Lower leg skin (tissue), 4 donors: Measurements from ENCODE around the gene GRIN2A. TPM values are rescaled to one million over a fixed set of nuclear protein-coding genes. Genes with fewer than 3 reads are reported as not detected.

Source experiments
- DNase-seq, 2 donors: peaks; one replicate each; pipeline ENCODE4 v3.0.0-alpha.2; 2019; ENCODE audit warnings: low spot score in 2 of 2
- H3K4me3 ChIP-seq: fragments of 200-600 bp; sonication (generic); 2 replicates; pipeline ENCODE4 v1.5.1; 2017; ENCODE audit warnings: mild to moderate bottlenecking, low read depth; ENCODE audit not compliant: poor library complexity, severe bottlenecking
- CTCF ChIP-seq, 3 donors: fragments of 450-650 bp; IDR thresholded peaks; one replicate each; pipeline ENCODE4 v1.5.1; 2016; ENCODE audit warnings: antibody characterized with exemption in 3 of 3, mild to moderate bottlenecking in 3 of 3, moderate library complexity in 2 of 3
- POLR2A ChIP-seq, 2 donors: fragments of 450-650 bp; IDR thresholded peaks; one replicate each; pipeline ENCODE4 v1.6.1; 2016 to 2017; ENCODE audit warnings: antibody characterized with exemption in 2 of 2, mild to moderate bottlenecking in 1 of 2, moderate library complexity in 1 of 2
- WGBS, 2 donors: methylation state at CpG; one replicate each; pipeline ENCODE4 v1.1.5; 2018; 5-methylcytosine and 5-hydroxymethylcytosine counted together
- intact Hi-C: fragments of 100-400 bp; cut with DNase I; formaldehyde crosslinking; loops from one replicate; pipeline ENCODE4 v1.15.0; 2023; ENCODE audit warnings: low total_unique reads
- total RNA-seq, 4 donors: library from RNA; depleted of rRNA; stranded (reverse); fragments of >200 nt; gene quantifications; one replicate each; pipeline ENCODE4 v1.1.0, GENCODE V29; 2016

GRIN2A gene
- total RNA-seq, 4 donors from 2014 or later: 0.30 to 1.7 (median 0.73) TPM

GRCh38 chr16:10180042-10180770 is 2.0 kb downstream of the GRIN2A start:
- no peak overlapping the region for H3K4me3 ChIP-seq

DNA sequence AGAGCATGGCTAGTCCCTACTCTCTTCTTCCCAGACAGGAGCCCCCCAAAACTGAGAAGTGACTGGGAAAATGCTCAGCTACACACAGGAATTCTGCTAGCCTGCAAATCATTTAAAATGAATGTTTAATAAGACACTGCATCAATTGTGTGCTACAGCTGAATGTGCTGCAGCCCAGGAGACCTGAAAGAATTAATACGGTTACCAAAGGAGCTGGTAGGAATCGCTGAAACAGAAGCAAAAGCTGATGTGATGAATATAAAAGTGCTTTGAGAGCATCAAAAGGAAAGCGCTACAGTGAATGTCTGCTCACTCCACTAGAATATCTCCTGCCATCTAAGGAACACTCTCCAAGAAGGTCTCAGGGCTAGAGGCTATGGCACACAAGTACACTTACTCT is 3.7 kb downstream of the GRIN2A start:
- WGBS, 2 donors: 74 to 76% methylated on average over 3 of the region's 3 CpGs
- no peak overlapping the region for H3K4me3 ChIP-seq
- TF ChIP-seq CTCF (IDR thresholded peaks at IDR 0.05) (no peak), POLR2A (IDR thresholded peaks at IDR 0.05) (no peak)
- intact Hi-C loops: no loop called here
- DNase-seq: peak in 1 of 2 donors; percentile 34

More at GRCh38 chr16:10180042-10180770, 2.0 kb downstream of the GRIN2A start:
- intact Hi-C loops: loop anchor here (10.0 kb wide), 1 partner anchor 535 kb away; no protein-coding TSS in a partner anchor
- TF ChIP-seq POLR2A (IDR thresholded peaks at IDR 0.05): no peak
- TF ChIP-seq CTCF (IDR thresholded peaks at IDR 0.05): no peak
- WGBS, 2 donors: 57 to 62% methylated on average over 53 of the region's 53 CpGs
- DNase-seq: no peak

GRCh38 chr16:10178080-10178479 is 4.1 kb downstream of the GRIN2A start:
- TF ChIP-seq CTCF (IDR thresholded peaks at IDR 0.05) (no peak), POLR2A (IDR thresholded peaks at IDR 0.05) (no peak)
- DNase-seq: peak in 1 of 2 donors; percentile 15

DNA sequence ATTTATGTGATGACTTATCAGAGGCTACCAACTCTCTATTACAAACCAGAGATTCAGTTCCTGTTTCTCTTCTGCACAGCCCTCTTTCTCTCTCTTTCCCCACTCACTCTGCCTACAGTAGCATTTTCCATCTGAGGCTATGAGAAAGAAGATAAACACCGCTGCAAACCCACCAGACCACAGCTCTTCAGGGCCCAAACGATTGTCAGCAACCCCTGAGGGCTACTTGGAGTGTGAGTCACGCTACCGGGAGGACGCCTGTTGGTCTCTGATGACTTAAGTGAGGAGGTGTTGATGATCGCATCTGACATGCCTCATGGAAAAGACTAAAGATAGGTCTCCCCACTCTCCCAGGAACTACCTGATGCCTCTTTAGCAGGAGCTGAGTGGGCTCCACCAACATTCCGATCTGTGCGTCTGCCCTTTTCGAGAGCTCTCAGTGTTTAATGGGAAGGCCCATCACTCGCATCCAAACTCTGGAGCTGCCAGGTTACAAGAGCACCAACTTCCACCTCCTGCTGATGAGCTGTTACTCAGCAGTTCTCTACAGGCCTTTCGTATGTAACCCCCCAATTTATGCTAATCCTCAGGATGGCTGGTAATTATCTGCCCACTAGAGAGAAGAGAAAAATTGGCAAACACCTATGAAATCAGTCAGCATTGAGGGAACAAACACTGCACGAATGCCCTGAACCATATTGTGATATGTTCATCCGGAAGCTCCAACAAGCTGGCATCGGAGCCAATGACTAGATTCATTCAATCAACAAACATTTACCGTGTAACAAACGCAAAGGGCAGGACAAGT is 9.2 kb downstream of the GRIN2A start:
- WGBS, 2 donors: 84 to 89% methylated on average over 16 of the region's 16 CpGs
- intact Hi-C loops: no loop called here
- TF ChIP-seq CTCF (IDR thresholded peaks at IDR 0.05) (no peak), POLR2A (IDR thresholded peaks at IDR 0.05) (no peak)
- DNase-seq: no peak
- no peak overlapping the region for H3K4me3 ChIP-seq

More at GRCh38 chr16:10178080-10178479, 4.1 kb downstream of the GRIN2A start:
- 40 to 45% methylated on average over 2 of the region's 2 CpGs for WGBS, 2 donors
- H3K4me3 ChIP-seq: no peak overlapping the region
- intact Hi-C loops: no loop called here

- intact Hi-C loops: no loop called here
- no peak for TF ChIP-seq CTCF (IDR thresholded peaks at IDR 0.05)
- no peak for TF ChIP-seq POLR2A (IDR thresholded peaks at IDR 0.05)
- 50 to 62% methylated on average over 4 of the region's 4 CpGs for WGBS, 2 donors
Observed at GRCh38 chr16:10171221-10171620, 11.0 kb downstream of the GRIN2A start.

More at GRCh38 chr16:10171221-10171620, 11.0 kb downstream of the GRIN2A start:
- no peak overlapping the region for H3K4me3 ChIP-seq
- DNase-seq: no peak
